H1 (cell line): ENCODE measurements around the gene BRCA2. TPM values are rescaled to one million over a fixed set of nuclear protein-coding genes. Genes with fewer than 3 reads are reported as not detected.

Source experiments
- CTCF ChIA-PET: fragments of 300-600 bp; sonication (Branson Sonifier 250); formaldehyde crosslinking; loops from one replicate; lab custom pipeline; 2021; ENCODE audit not compliant: partially characterized antibody; lab: Charles Lee
- POLR2A ChIA-PET: fragments of 300-600 bp; sonication (Branson Sonifier 250); formaldehyde crosslinking; loops from one replicate; lab custom pipeline; 2021; ENCODE audit warnings: inconsistent platforms; ENCODE audit not compliant: partially characterized antibody; lab: Charles Lee
- DNase-seq, 2 experiments: peaks; one replicate each; pipeline versions ENCODE4 v3.0.0 to v3.0.0-alpha.2; 2010 to 2022; ENCODE audit warnings: low spot score in 2 of 2, low read depth in 1 of 2, mixed read lengths in 1 of 2
- FAIRE-seq: peaks from 2 replicates; lab custom pipeline; 2011; peaks lifted over from hg19 to GRCh38; lab: Jason Lieb, UNC
- H2AFZ ChIP-seq: 2 replicates; pipeline ENCODE4 v1.8.1; 2012; ENCODE audit warnings: low read length, inconsistent platforms
- H2AK5ac ChIP-seq: 2 replicates; pipeline ENCODE4 v1.6.1; 2013; ENCODE audit warnings: low read depth, low read length
- H2BK120ac ChIP-seq: replicated peaks from 2 replicates; pipeline ENCODE3; 2013; ENCODE audit warnings: low read depth, low read length, inconsistent platforms
- H2BK12ac ChIP-seq: 2 replicates; pipeline ENCODE4 v1.6.1; 2013; ENCODE audit warnings: low read depth, low read length
- H2BK15ac ChIP-seq: 2 replicates; pipeline ENCODE4 v1.6.1; 2013; ENCODE audit warnings: low read length
- H2BK20ac ChIP-seq: 2 replicates; pipeline ENCODE4 v1.6.1; 2013; ENCODE audit warnings: low read length
- H2BK5ac ChIP-seq: 2 replicates; pipeline ENCODE4 v1.6.1; 2013; ENCODE audit warnings: low read depth, low read length
- H3K14ac ChIP-seq: 2 replicates; pipeline ENCODE4 v1.6.1; 2013; ENCODE audit warnings: inconsistent platforms; ENCODE audit not compliant: insufficient read length
- H3K18ac ChIP-seq: 2 replicates; pipeline ENCODE4 v1.6.1; 2013; ENCODE audit warnings: low read length; ENCODE audit errors: extremely low read depth
- H3K23ac ChIP-seq: 2 replicates; pipeline ENCODE4 v1.6.1; 2013; ENCODE audit warnings: inconsistent platforms; ENCODE audit not compliant: insufficient read length
- H3K23me2 ChIP-seq: 2 replicates; pipeline ENCODE4 v1.6.1; 2013; ENCODE audit warnings: low read depth, low read length
- H3K27ac ChIP-seq: 2 replicates; pipeline ENCODE4 v1.6.1; 2011; ENCODE audit warnings: low read depth, low read length, inconsistent platforms
- H3K27me3 ChIP-seq, 4 experiments: replicated peaks in 1 of 4; 1 replicate in 1 of 4; 2 replicates in 3 of 4; pipeline versions ENCODE4 v1.6.1 to v1.8.1; 2011 to 2013; ENCODE audit warnings: low read length in 3 of 4, mild to moderate bottlenecking in 3 of 4, inconsistent platforms in 2 of 4, mixed read lengths in 2 of 4, moderate library complexity in 1 of 4; ENCODE audit not compliant: control insufficient read depth in 3 of 4, insufficient read depth in 3 of 4; ENCODE audit errors: extremely low read depth in 1 of 4
- H3K36me3 ChIP-seq, 4 experiments: 2 replicates each; pipeline versions ENCODE4 v1.6.1 to v1.8.1; 2011 to 2013; ENCODE audit warnings: mild to moderate bottlenecking in 4 of 4, low read length in 3 of 4, moderate library complexity in 2 of 4, control low read depth in 1 of 4, inconsistent platforms in 1 of 4; ENCODE audit not compliant: insufficient read depth in 4 of 4, control insufficient read depth in 2 of 4
- H3K4ac ChIP-seq: replicated peaks from 2 replicates; pipeline ENCODE3; 2013; ENCODE audit warnings: low read length, low read depth, mixed read lengths, inconsistent platforms; ENCODE audit not compliant: insufficient read length
- H3K4me1 ChIP-seq, 4 experiments: replicated peaks in 1 of 4; 1 replicate in 1 of 4; 2 replicates in 3 of 4; pipeline versions ENCODE4 v1.6.1 to v1.8.1; 2011 to 2013; ENCODE audit warnings: low read length in 3 of 4, inconsistent platforms in 2 of 4, mixed read lengths in 1 of 4; ENCODE audit not compliant: insufficient read depth in 4 of 4, control insufficient read depth in 3 of 4
- H3K4me2 ChIP-seq, 2 experiments: 2 replicates each; pipeline versions ENCODE4 v1.6.1 to v1.8.1; 2011 to 2013; ENCODE audit warnings: low read depth in 2 of 2, low read length in 2 of 2, control low read depth in 1 of 2, inconsistent platforms in 1 of 2, mild to moderate bottlenecking in 1 of 2; ENCODE audit not compliant: insufficient read depth in 1 of 2
- H3K4me3 ChIP-seq, 4 experiments: fragments of 200-600, 300-600 bp in 1 of 4; sonication (generic), shearing (Covaris generic), sonication (Bioruptor Twin) in 1 of 4; 2 replicates each; pipeline versions ENCODE4 v1.5.1 to v1.8.1; 2011 to 2016; ENCODE audit warnings: low read length in 4 of 4, low read depth in 3 of 4, control low read depth in 2 of 4, inconsistent platforms in 2 of 4, mild to moderate bottlenecking in 2 of 4, mixed read lengths in 1 of 4, moderate library complexity in 1 of 4; ENCODE audit not compliant: insufficient read depth in 2 of 4; ENCODE audit errors: extremely low read depth in 1 of 4
- H3K56ac ChIP-seq: replicated peaks from 2 replicates; pipeline ENCODE3; 2013; ENCODE audit warnings: low read depth, mild to moderate bottlenecking, mixed read lengths, low read length, inconsistent platforms; ENCODE audit not compliant: insufficient read length
- H3K79me1 ChIP-seq: 2 replicates; pipeline ENCODE4 v1.6.1; 2013; ENCODE audit warnings: low read depth, low read length, control low read depth
- H3K79me2 ChIP-seq, 2 experiments: 2 replicates each; pipeline versions ENCODE4 v1.6.1 to v1.8.1; 2012 to 2013; ENCODE audit warnings: low read length in 2 of 2, mild to moderate bottlenecking in 2 of 2, inconsistent platforms in 1 of 2; ENCODE audit not compliant: insufficient read depth in 2 of 2, control insufficient read depth in 1 of 2
- H3K9ac ChIP-seq, 4 experiments: replicated peaks in 1 of 4; 1 replicate in 1 of 4; 2 replicates in 3 of 4; pipeline versions ENCODE4 v1.6.1 to v1.8.1; 2011 to 2013; ENCODE audit warnings: low read depth in 3 of 4, low read length in 3 of 4, control low read depth in 2 of 4, mild to moderate bottlenecking in 2 of 4, moderate library complexity in 2 of 4, inconsistent platforms in 1 of 4; ENCODE audit errors: extremely low read depth in 1 of 4
- H3K9me3 ChIP-seq, 2 experiments: 2 replicates each; pipeline versions ENCODE4 v1.6.1 to v1.8.1; 2012 to 2013; ENCODE audit warnings: mild to moderate bottlenecking in 2 of 2, moderate library complexity in 2 of 2, control low read depth in 1 of 2, inconsistent platforms in 1 of 2, low read depth in 1 of 2, low read length in 1 of 2, mixed read lengths in 1 of 2; ENCODE audit not compliant: insufficient read depth in 2 of 2
- H4K20me1 ChIP-seq, 2 experiments: replicated peaks in 1 of 2; 2 replicates each; pipeline versions ENCODE3 to v1.8.1; 2011 to 2013; ENCODE audit warnings: inconsistent platforms in 2 of 2, low read length in 2 of 2, mild to moderate bottlenecking in 1 of 2; ENCODE audit not compliant: insufficient read depth in 2 of 2, control insufficient read depth in 1 of 2
- H4K5ac ChIP-seq: 2 replicates; pipeline ENCODE4 v1.6.1; 2013; ENCODE audit warnings: low read length, low read depth, mixed read lengths, inconsistent platforms; ENCODE audit not compliant: insufficient read length
- H4K8ac ChIP-seq: 2 replicates; pipeline ENCODE4 v1.8.0; 2013; ENCODE audit warnings: mild to moderate bottlenecking, moderate library complexity, low read length, inconsistent platforms; ENCODE audit not compliant: insufficient read depth; ENCODE audit errors: extremely low read depth
- H4K91ac ChIP-seq: replicated peaks from 2 replicates; pipeline ENCODE3; 2013; ENCODE audit warnings: low read length, mixed read lengths, inconsistent platforms; ENCODE audit not compliant: insufficient read length
- EZH2 ChIP-seq: fragments of 200-600 bp; sonication (generic); IDR thresholded peaks from 2 replicates; pipeline ENCODE4 v1.7.1; 2012; ENCODE audit warnings: low read depth, mild to moderate bottlenecking, moderate library complexity, low read length, inconsistent platforms; ENCODE audit not compliant: severe bottlenecking
- JUND ChIP-seq: IDR thresholded peaks from 2 replicates; pipeline ENCODE4 v1.6.1; 2011; ENCODE audit warnings: mild to moderate bottlenecking, improper control_type of control experiment, low read length
- KDM1A ChIP-seq: fragments of 200-600, 300-600 bp; sonication (generic); IDR thresholded peaks from 2 replicates; pipeline ENCODE4 v1.7.1; 2016; ENCODE audit warnings: mild to moderate bottlenecking, low read length, borderline replicate concordance
- KDM4A ChIP-seq: IDR thresholded peaks from one replicate; pipeline ENCODE4 v1.7.1; 2012; ENCODE audit warnings: low read depth, mild to moderate bottlenecking, moderate library complexity, low read length, inconsistent platforms; ENCODE audit not compliant: severe bottlenecking
- KDM5A ChIP-seq: fragments of 200-600 bp; IDR thresholded peaks from 2 replicates; pipeline ENCODE4 v1.7.1; 2012; ENCODE audit warnings: mild to moderate bottlenecking, low read length, inconsistent platforms, mixed read lengths
- RFX5 ChIP-seq: IDR thresholded peaks from 2 replicates; pipeline ENCODE4 v1.6.1; 2011; ENCODE audit warnings: low read depth, low read length, improper control_type of control experiment, borderline replicate concordance
- SIN3A ChIP-seq, 2 experiments: IDR thresholded peaks in 1 of 2; conservative IDR thresholded peaks in 1 of 2; 2 replicates each; pipeline ENCODE4 v1.6.1; 2011 to 2012; ENCODE audit warnings: low read length in 2 of 2, improper control_type of control experiment in 1 of 2, low read depth in 1 of 2, mild to moderate bottlenecking in 1 of 2
- SIRT6 ChIP-seq: IDR thresholded peaks from one replicate; pipeline ENCODE4 v1.7.1; 2012; ENCODE audit warnings: low read length, inconsistent platforms
- TBP ChIP-seq: IDR thresholded peaks from 2 replicates; pipeline ENCODE4 v1.6.1; 2011; ENCODE audit warnings: low read depth, low read length, improper control_type of control experiment
- TCF12 ChIP-seq: IDR thresholded peaks from 2 replicates; pipeline ENCODE4 v1.6.1; 2011; ENCODE audit warnings: low read depth, mild to moderate bottlenecking, low read length
- YY1 ChIP-seq: IDR thresholded peaks from 2 replicates; pipeline ENCODE4 v1.6.1; 2011; ENCODE audit warnings: low read depth, mild to moderate bottlenecking, low read length
- WGBS, 2 experiments: shearing (Covaris generic) in 1 of 2; methylation state at CpG; one replicate each; pipeline versions ENCODE4 v1.1.6 to v1.1.7; 2013 to 2015; ENCODE audit warnings: low lambda C conversion rate in 2 of 2, mixed read lengths in 2 of 2, inconsistent platforms in 1 of 2, low coverage in 1 of 2, missing lambda C conversion rate in 1 of 2; ENCODE audit not compliant: insufficient replicate concordance in 2 of 2, insufficient coverage in 1 of 2, insufficient read length in 1 of 2; ENCODE audit errors: extremely low coverage in 1 of 2, missing lambda C conversion rate in 1 of 2; 5-methylcytosine and 5-hydroxymethylcytosine counted together
- polyA plus RNA-seq, 7 experiments: library from polyadenylated mRNA; depleted of rRNA in 3 of 7; stranded (reverse) in 5 of 7; unstranded in 2 of 7; fragments of >200 nt in 5 of 7; fragments of 200-250 nt in 2 of 7; gene quantifications; 1 replicate in 5 of 7; 2 replicates in 1 of 7; 4 replicates in 1 of 7; pipeline versions ENCODE4 v1.2.1 to v1.2.3, GENCODE V29; 2011 to 2013; ENCODE audit warnings: missing spikeins in 2 of 7, mixed read lengths in 2 of 7
- total RNA-seq: library from RNA; stranded (reverse); fragmentation: NEBNext Ultra II Directional; extraction: Animal tissue kit (Norgen Biotek cat#: 25700); gene quantifications from 2 replicates; pipeline ENCODE4 v1.2.1, GENCODE V29; 2021

BRCA2 gene
- total and polyA plus RNA-seq, 2 of the 8 experiments (the other 6 are each of a cell fraction or from before 2014, with no cell fraction given), result 4.2 to 24.9 TPM

DNA sequence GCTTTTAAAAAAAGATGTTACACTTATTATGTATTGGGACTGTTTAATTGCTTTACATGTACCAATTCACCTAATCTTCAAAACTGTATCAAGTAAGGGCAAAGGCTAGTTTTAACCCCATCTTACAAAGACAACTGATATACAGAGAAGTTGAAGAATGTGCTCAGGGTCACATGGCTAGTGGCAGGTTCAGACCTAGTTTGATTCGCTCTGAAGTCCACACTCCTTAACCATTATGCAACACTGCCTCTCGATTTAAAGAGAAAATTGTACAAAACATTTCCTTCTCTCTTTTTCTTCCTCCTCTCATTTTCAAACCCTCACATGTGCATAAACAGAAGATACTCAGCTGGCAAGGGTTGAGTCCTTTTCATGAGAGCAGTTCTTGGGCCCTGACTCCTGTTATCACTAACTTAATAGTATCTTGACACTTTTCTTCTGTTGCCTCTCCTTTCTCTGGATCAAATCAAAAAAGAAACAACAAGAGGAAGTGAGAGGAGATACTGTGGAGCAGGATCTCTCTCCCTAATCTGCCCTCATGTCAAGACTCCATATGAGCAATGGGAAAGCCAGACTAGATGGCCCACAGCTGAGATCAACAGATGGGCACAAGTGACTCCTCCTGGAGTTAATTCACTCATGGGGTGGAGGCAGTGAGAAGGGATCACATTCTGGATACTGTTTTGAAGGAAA is 131.6 kb downstream of the BRCA2 start:
- FAIRE-seq (no peak), DNase-seq (no peak)
- no peak overlapping the region for H3K56ac ChIP-seq
- H4K91ac ChIP-seq, result no peak overlapping the region
- H2AFZ ChIP-seq, result no peak overlapping the region
- no peaks in the 10 kb centered on the region for H3K27me3 ChIP-seq
- H3K14ac ChIP-seq, result no peak overlapping the region
- H3K4me3 ChIP-seq, result no peak overlapping the region
- H3K9ac ChIP-seq, result no peak overlapping the region
- ChIA-PET CTCF (interaction anchor here (0.6 kb wide), 2 partner anchors 150 to 153 kb away, joined by 3 read pairs; no protein-coding TSS in a partner anchor), POLR2A (interaction anchor here (1.1 kb wide), 1 partner anchor 416 kb away, joined by 3 read pairs; the partner anchor contains the start of gene FRY)
- H4K8ac ChIP-seq, result no peak overlapping the region
- no peak overlapping the region for H3K23ac ChIP-seq
- H4K5ac ChIP-seq, result no peak overlapping the region
- no peaks in the 10 kb centered on the region for H3K9me3 ChIP-seq
- no peaks in the 10 kb centered on the region for H3K23me2 ChIP-seq
- no peak overlapping the region for H2BK15ac ChIP-seq
- no peak overlapping the region for H2BK20ac ChIP-seq
- no peak overlapping the region for H3K4ac ChIP-seq
- no peaks in the 10 kb centered on the region for H3K4me1 ChIP-seq
- 87% methylated on average over 2 of the region's 2 CpGs; no CpG with 5 or more reads in 1 of the 2 experiments for WGBS, 2 experiments
- H3K4me2 ChIP-seq, result no peak overlapping the region
- H4K20me1 ChIP-seq, result no peaks in the 10 kb centered on the region
- no peaks in the 10 kb centered on the region for H3K79me1 ChIP-seq
- no peaks in the 10 kb centered on the region for H3K79me2 ChIP-seq
- H2AK5ac ChIP-seq, result no peak overlapping the region
- H3K36me3 ChIP-seq, result no peaks in the 10 kb centered on the region
- no peak overlapping the region for H2BK120ac ChIP-seq
- no peak overlapping the region for H3K27ac ChIP-seq
- H3K18ac ChIP-seq, result no peak overlapping the region
- no peak overlapping the region for H2BK5ac ChIP-seq
- no peak overlapping the region for H2BK12ac ChIP-seq
- no peak for TF ChIP-seq YY1
- no peak for TF ChIP-seq KDM4A
- TF ChIP-seq SIN3A (conservative IDR thresholded peaks at IDR 0.05 in 1 of 2, IDR thresholded peaks at IDR 0.05 in 1 of 2; ENCODE audit: low read depth in 1 of 2, low read length in 2 of 2), result no peak
- no peak for TF ChIP-seq TBP
- TF ChIP-seq KDM1A, result no peak
- TF ChIP-seq EZH2, result no peak
- no peak for TF ChIP-seq JUND
- TF ChIP-seq TCF12, result no peak
- no peak for TF ChIP-seq RFX5
- no peak for TF ChIP-seq KDM5A
- TF ChIP-seq SIRT6, result no peak
